ENCODE data around the gene LHPP.
A peak's percentile ranks its signal among the peaks of the same experiment; 100 is the strongest.

The LHPP gene

GRCh38 chr10:124537166-124537725 is 75.6 kb downstream of the LHPP start:
- 94% methylated on average over 18 of the region's 18 CpGs for WGBS
- peak overlapping the region; percentile 55 for H2BK15ac ChIP-seq (ENCODE audit: low read depth, poor library complexity, severe bottlenecking)

GRCh38 chr10:124537891-124538290 is 76.3 kb downstream of the LHPP start:
- H2BK15ac ChIP-seq (ENCODE audit: low read depth, poor library complexity, severe bottlenecking), result no peak overlapping the region
- H4K8ac ChIP-seq (ENCODE audit: low read length), result no peak overlapping the region
- no peak overlapping the region for H3K4me2 ChIP-seq (ENCODE audit: low read length, poor library complexity, severe bottlenecking)
- peaks cover 0 to 10% of the 10 kb centered on the region in 2 experiments for H3K27me3 ChIP-seq (ENCODE audit: control insufficient read depth in 1 of 2, insufficient read depth in 1 of 2, low read length in 2 of 2)
- H2BK120ac ChIP-seq (ENCODE audit: low read depth, low read length), result no peak overlapping the region
- H3K23ac ChIP-seq (ENCODE audit: low read length in 2 of 2), result no peak overlapping the region
- H3K18ac ChIP-seq (ENCODE audit: low read depth in 1 of 2, low read length in 2 of 2), result no peak overlapping the region
- no peak overlapping the region for H4K91ac ChIP-seq (ENCODE audit: low read length)
- H2AFZ ChIP-seq (ENCODE audit: low read depth, low read length), result no peak overlapping the region
- DNase-seq, result no peak
- no peaks in the 10 kb centered on the region for H3K9me3 ChIP-seq (ENCODE audit: control insufficient read depth, low read length)
- 86% methylated on average over 13 of the region's 13 CpGs for WGBS
- H3K4me1 ChIP-seq (ENCODE audit: control insufficient read depth, insufficient read depth, low read depth, low read length), result peaks cover 7% of the 10 kb centered on the region
- H3K14ac ChIP-seq (ENCODE audit: low read length in 2 of 2), result no peak overlapping the region
- H3K79me1 ChIP-seq (replicated peaks; ENCODE audit: low read length, poor library complexity, severe bottlenecking), result no peaks in the 10 kb centered on the region
- H3K36me3 ChIP-seq (ENCODE audit: control insufficient read depth in 1 of 2, insufficient read depth in 2 of 2, low read depth in 1 of 2, low read length in 2 of 2), result no peaks in the 10 kb centered on the region
- no peak overlapping the region for H3K4me3 ChIP-seq (ENCODE audit: insufficient read depth in 1 of 2, low read depth in 1 of 2, low read length in 2 of 2)
- H3K4ac ChIP-seq (ENCODE audit: low read depth in 1 of 2, low read length in 2 of 2), result no peak overlapping the region
- H2AK5ac ChIP-seq (ENCODE audit: low read length, severe bottlenecking), result no peak overlapping the region
- no peak overlapping the region for H3K27ac ChIP-seq (ENCODE audit: low read length, poor library complexity, severe bottlenecking)
- no peak overlapping the region for H2BK12ac ChIP-seq (ENCODE audit: low read length in 2 of 2)
- H3K9ac ChIP-seq (ENCODE audit: low read length), result no peak overlapping the region
- no peak overlapping the region for H2BK5ac ChIP-seq (ENCODE audit: low read depth, low read length, poor library complexity, severe bottlenecking)

More at GRCh38 chr10:124537166-124537725, 75.6 kb downstream of the LHPP start:
- Histone ChIP-seq H2BK5ac (ENCODE audit: low read depth, low read length, poor library complexity, severe bottlenecking) (no peak overlapping the region), H3K79me1 (replicated peaks; ENCODE audit: low read length, poor library complexity, severe bottlenecking) (no peaks in the 10 kb centered on the region), H4K91ac (ENCODE audit: low read length) (peak overlapping the region; percentile 28), H3K27me3 (ENCODE audit: control insufficient read depth in 1 of 2, insufficient read depth in 1 of 2, low read length in 2 of 2) (peaks cover 0 to 10% of the 10 kb centered on the region in 2 experiments), H3K4me1 (ENCODE audit: control insufficient read depth, insufficient read depth, low read depth, low read length) (peaks cover 7% of the 10 kb centered on the region), H4K8ac (ENCODE audit: low read length) (no peak overlapping the region), H3K14ac (ENCODE audit: low read length in 2 of 2) (no peak overlapping the region), H3K36me3 (ENCODE audit: control insufficient read depth in 1 of 2, insufficient read depth in 2 of 2, low read depth in 1 of 2, low read length in 2 of 2) (no peaks in the 10 kb centered on the region), H3K18ac (ENCODE audit: low read depth in 1 of 2, low read length in 2 of 2) (no peak overlapping the region), H2AK5ac (ENCODE audit: low read length, severe bottlenecking) (no peak overlapping the region), H3K4me2 (ENCODE audit: low read length, poor library complexity, severe bottlenecking) (no peak overlapping the region), H2BK120ac (ENCODE audit: low read depth, low read length) (no peak overlapping the region), H3K23ac (ENCODE audit: low read length in 2 of 2) (no peak overlapping the region), H3K9me3 (ENCODE audit: control insufficient read depth, low read length) (no peaks in the 10 kb centered on the region), H3K4me3 (ENCODE audit: insufficient read depth in 1 of 2, low read depth in 1 of 2, low read length in 2 of 2) (no peak overlapping the region), H3K9ac (ENCODE audit: low read length) (no peak overlapping the region), H3K4ac (ENCODE audit: low read depth in 1 of 2, low read length in 2 of 2) (no peak overlapping the region), H3K27ac (ENCODE audit: low read length, poor library complexity, severe bottlenecking) (no peak overlapping the region), H2BK12ac (ENCODE audit: low read length in 2 of 2) (peak overlapping the region in 1 of 2 experiments; percentile 24), H2AFZ (ENCODE audit: low read depth, low read length) (no peak overlapping the region)
- no peak for DNase-seq

- Histone ChIP-seq H3K4me3 (ENCODE audit: insufficient read depth in 1 of 2, low read depth in 1 of 2, low read length in 2 of 2) (no peak overlapping the region), H3K27me3 (ENCODE audit: control insufficient read depth in 1 of 2, insufficient read depth in 1 of 2, low read length in 2 of 2) (peaks cover 0 to 10% of the 10 kb centered on the region in 2 experiments), H3K4me1 (ENCODE audit: control insufficient read depth, insufficient read depth, low read depth, low read length) (peaks cover 7% of the 10 kb centered on the region), H3K4ac (ENCODE audit: low read depth in 1 of 2, low read length in 2 of 2) (no peak overlapping the region), H3K14ac (ENCODE audit: low read length in 2 of 2) (no peak overlapping the region), H3K23ac (ENCODE audit: low read length in 2 of 2) (no peak overlapping the region), H4K91ac (ENCODE audit: low read length) (no peak overlapping the region), H2BK120ac (ENCODE audit: low read depth, low read length) (no peak overlapping the region), H3K9me3 (ENCODE audit: control insufficient read depth, low read length) (no peaks in the 10 kb centered on the region), H3K18ac (ENCODE audit: low read depth in 1 of 2, low read length in 2 of 2) (no peak overlapping the region), H2BK5ac (ENCODE audit: low read depth, low read length, poor library complexity, severe bottlenecking) (no peak overlapping the region), H2BK12ac (ENCODE audit: low read length in 2 of 2) (no peak overlapping the region), H3K79me1 (replicated peaks; ENCODE audit: low read length, poor library complexity, severe bottlenecking) (no peaks in the 10 kb centered on the region), H4K8ac (ENCODE audit: low read length) (no peak overlapping the region), H3K9ac (ENCODE audit: low read length) (no peak overlapping the region), H3K27ac (ENCODE audit: low read length, poor library complexity, severe bottlenecking) (no peak overlapping the region), H3K4me2 (ENCODE audit: low read length, poor library complexity, severe bottlenecking) (no peak overlapping the region), H2AFZ (ENCODE audit: low read depth, low read length) (no peak overlapping the region), H2BK15ac (ENCODE audit: low read depth, poor library complexity, severe bottlenecking) (no peak overlapping the region), H2AK5ac (ENCODE audit: low read length, severe bottlenecking) (no peak overlapping the region), H3K36me3 (ENCODE audit: control insufficient read depth in 1 of 2, insufficient read depth in 2 of 2, low read depth in 1 of 2, low read length in 2 of 2) (no peaks in the 10 kb centered on the region)
- WGBS, result 67% methylated on average over 6 of the region's 6 CpGs
- DNase-seq, result no peak
Measured at GRCh38 chr10:124538706-124539105, 77.1 kb downstream of the LHPP start.

- no peak overlapping the region for H4K8ac ChIP-seq (ENCODE audit: low read length)
- peaks cover 0 to 10% of the 10 kb centered on the region in 2 experiments for H3K27me3 ChIP-seq (ENCODE audit: control insufficient read depth in 1 of 2, insufficient read depth in 1 of 2, low read length in 2 of 2)
- no peak overlapping the region for H4K91ac ChIP-seq (ENCODE audit: low read length)
- H2BK5ac ChIP-seq (ENCODE audit: low read depth, low read length, poor library complexity, severe bottlenecking), result no peak overlapping the region
- H3K4me3 ChIP-seq (ENCODE audit: insufficient read depth in 1 of 2, low read depth in 1 of 2, low read length in 2 of 2), result no peak overlapping the region
- H3K14ac ChIP-seq (ENCODE audit: low read length in 2 of 2), result no peak overlapping the region
- H3K9ac ChIP-seq (ENCODE audit: low read length), result peak overlapping the region; percentile 22
- no peak overlapping the region for H2BK120ac ChIP-seq (ENCODE audit: low read depth, low read length)
- no peak overlapping the region for H2AFZ ChIP-seq (ENCODE audit: low read depth, low read length)
- 60% methylated on average over 26 of the region's 26 CpGs for WGBS
- no peak overlapping the region for H2AK5ac ChIP-seq (ENCODE audit: low read length, severe bottlenecking)
- H3K18ac ChIP-seq (ENCODE audit: low read depth in 1 of 2, low read length in 2 of 2), result no peak overlapping the region
- peak; percentile 43 for DNase-seq
- H3K23ac ChIP-seq (ENCODE audit: low read length in 2 of 2), result no peak overlapping the region
- H3K9me3 ChIP-seq (ENCODE audit: control insufficient read depth, low read length), result no peaks in the 10 kb centered on the region
- no peak overlapping the region for H3K4me2 ChIP-seq (ENCODE audit: low read length, poor library complexity, severe bottlenecking)
- H2BK15ac ChIP-seq (ENCODE audit: low read depth, poor library complexity, severe bottlenecking), result no peak overlapping the region
- no peaks in the 10 kb centered on the region for H3K79me1 ChIP-seq (replicated peaks; ENCODE audit: low read length, poor library complexity, severe bottlenecking)
- no peak overlapping the region for H3K4ac ChIP-seq (ENCODE audit: low read depth in 1 of 2, low read length in 2 of 2)
- no peaks in the 10 kb centered on the region for H3K36me3 ChIP-seq (ENCODE audit: control insufficient read depth in 1 of 2, insufficient read depth in 2 of 2, low read depth in 1 of 2, low read length in 2 of 2)
- H3K4me1 ChIP-seq (ENCODE audit: control insufficient read depth, insufficient read depth, low read depth, low read length), result peaks cover 7% of the 10 kb centered on the region
- no peak overlapping the region for H3K27ac ChIP-seq (ENCODE audit: low read length, poor library complexity, severe bottlenecking)
- H2BK12ac ChIP-seq (ENCODE audit: low read length in 2 of 2), result peak overlapping the region in 1 of 2 experiments; percentile 32
Measured at GRCh38 chr10:124539935-124540641, 78.5 kb downstream of the LHPP start.
